Aorta (tissue), 5 donors: ENCODE results near the gene RPN2. TPM values are rescaled to one million over a fixed set of nuclear protein-coding genes. Genes with fewer than 3 reads are reported as not detected.

ENCODE experiments used
- ATAC-seq: fragments of 200-7000 bp; cut with Tn5 transposase; one replicate; pipeline ENCODE4 v1.9.1; 2022; ENCODE audit warnings: moderate library complexity; ENCODE audit not compliant: low FRiP score
- DNase-seq, 2 donors: peaks; one replicate each; pipeline ENCODE4 v3.0.0-alpha.2; 2020
- H3K27ac ChIP-seq, 2 donors: one replicate each; pipeline ENCODE4 v1.5.1; 2013; ENCODE audit warnings: low read length in 2 of 2, mild to moderate bottlenecking in 2 of 2, moderate library complexity in 2 of 2, control low read depth in 1 of 2, inconsistent platforms in 1 of 2, low read depth in 1 of 2
- H3K27me3 ChIP-seq, 2 donors: one replicate each; pipeline ENCODE4 v1.6.1; 2013; ENCODE audit warnings: control low read depth in 1 of 2, low read length in 1 of 2, mild to moderate bottlenecking in 1 of 2, moderate library complexity in 1 of 2; ENCODE audit not compliant: insufficient read depth in 2 of 2, control insufficient read depth in 1 of 2
- H3K36me3 ChIP-seq, 2 donors: one replicate each; pipeline ENCODE4 v1.6.1; 2013; ENCODE audit warnings: control low read depth in 1 of 2, low read length in 1 of 2, mild to moderate bottlenecking in 1 of 2; ENCODE audit not compliant: insufficient read depth in 2 of 2, control insufficient read depth in 1 of 2
- H3K4me1 ChIP-seq, 2 donors: one replicate each; pipeline ENCODE4 v1.6.1; 2013; ENCODE audit warnings: low read length in 2 of 2, control low read depth in 1 of 2, mild to moderate bottlenecking in 1 of 2, moderate library complexity in 1 of 2; ENCODE audit not compliant: insufficient read depth in 2 of 2, control insufficient read depth in 1 of 2
- H3K4me3 ChIP-seq, 2 donors: one replicate each; pipeline ENCODE4 v1.5.1; 2013; ENCODE audit warnings: low read length in 2 of 2, control low read depth in 1 of 2, mild to moderate bottlenecking in 1 of 2
- H3K9me3 ChIP-seq: one replicate; pipeline ENCODE4 v1.6.1; 2013; ENCODE audit warnings: mild to moderate bottlenecking, low read length; ENCODE audit not compliant: control insufficient read depth
- WGBS, 2 donors: extraction: QIAGEN DNeasy Blood & Tissue Kit; methylation state at CpG; one replicate each; pipeline ENCODE4 v1.1.7; 2013; 5-methylcytosine and 5-hydroxymethylcytosine counted together
- intact Hi-C, 2 donors: fragments of 100-400 bp; cut with DNase I; formaldehyde crosslinking; loops; one replicate each; pipeline versions ENCODE4 v1.14.2 to v1.15.0; 2022
- polyA plus RNA-seq, 2 donors: library from polyadenylated mRNA; stranded (reverse); fragments of 200-250 nt; gene quantifications; one replicate each; pipeline ENCODE4 v1.2.3, GENCODE V29; 2013
- total RNA-seq, 2 donors: library from RNA; stranded (reverse); fragmentation: NEBNext Ultra II Directional; extraction: Animal tissue kit (Norgen Biotek cat#: 25700); gene quantifications; one replicate each; pipeline ENCODE4 v1.2.1, GENCODE V29; 2021
- donor health status: healthy with polysubstance abuse.
- donor health status: Bipolar disorder and iron deficiency.
- donor health status: DM: no; HTN: no; CAD: no.
- donor health status: DM: no; HTN: no; CAD: no.
- donor health status: DM: yes; HTN: yes; CAD: no.

Gene RPN2
- total and polyA plus RNA-seq, 4 donors, result 47.2 to 137 (median 121) TPM

DNA sequence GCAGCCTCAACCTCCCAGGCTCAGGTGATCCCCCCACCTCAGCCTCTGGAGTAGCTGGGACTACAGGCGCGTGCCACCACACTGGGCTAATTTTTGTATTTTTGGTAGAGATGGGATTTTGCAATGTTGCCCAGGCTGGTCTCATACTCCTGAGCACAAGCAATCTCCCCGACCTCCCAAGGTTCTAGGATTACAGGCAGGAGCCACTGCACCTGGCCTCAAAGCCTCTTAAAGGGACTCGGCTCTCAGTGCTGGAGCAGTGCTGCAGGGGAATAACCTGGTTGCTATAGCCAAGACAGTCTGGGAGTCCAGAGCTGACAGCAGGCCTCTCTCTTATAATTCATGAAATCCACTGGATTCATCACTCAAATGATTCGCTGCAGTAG lies 65.4 kb downstream of the RPN2 start:
- peaks cover 2% of the 10 kb centered on the region in 2 donors for H3K36me3 ChIP-seq
- intact Hi-C loops, result no loop called here
- no peak overlapping the region for H3K27ac ChIP-seq
- ATAC-seq (no peak), DNase-seq (no peak)
- no peaks in the 10 kb centered on the region for H3K27me3 ChIP-seq
- no peak overlapping the region for H3K4me3 ChIP-seq
- no peaks in the 10 kb centered on the region for H3K9me3 ChIP-seq
- WGBS, 2 donors, result 85 to 86% methylated on average over 5 of the region's 5 CpGs
- H3K4me1 ChIP-seq, result no peaks in the 10 kb centered on the region

DNA sequence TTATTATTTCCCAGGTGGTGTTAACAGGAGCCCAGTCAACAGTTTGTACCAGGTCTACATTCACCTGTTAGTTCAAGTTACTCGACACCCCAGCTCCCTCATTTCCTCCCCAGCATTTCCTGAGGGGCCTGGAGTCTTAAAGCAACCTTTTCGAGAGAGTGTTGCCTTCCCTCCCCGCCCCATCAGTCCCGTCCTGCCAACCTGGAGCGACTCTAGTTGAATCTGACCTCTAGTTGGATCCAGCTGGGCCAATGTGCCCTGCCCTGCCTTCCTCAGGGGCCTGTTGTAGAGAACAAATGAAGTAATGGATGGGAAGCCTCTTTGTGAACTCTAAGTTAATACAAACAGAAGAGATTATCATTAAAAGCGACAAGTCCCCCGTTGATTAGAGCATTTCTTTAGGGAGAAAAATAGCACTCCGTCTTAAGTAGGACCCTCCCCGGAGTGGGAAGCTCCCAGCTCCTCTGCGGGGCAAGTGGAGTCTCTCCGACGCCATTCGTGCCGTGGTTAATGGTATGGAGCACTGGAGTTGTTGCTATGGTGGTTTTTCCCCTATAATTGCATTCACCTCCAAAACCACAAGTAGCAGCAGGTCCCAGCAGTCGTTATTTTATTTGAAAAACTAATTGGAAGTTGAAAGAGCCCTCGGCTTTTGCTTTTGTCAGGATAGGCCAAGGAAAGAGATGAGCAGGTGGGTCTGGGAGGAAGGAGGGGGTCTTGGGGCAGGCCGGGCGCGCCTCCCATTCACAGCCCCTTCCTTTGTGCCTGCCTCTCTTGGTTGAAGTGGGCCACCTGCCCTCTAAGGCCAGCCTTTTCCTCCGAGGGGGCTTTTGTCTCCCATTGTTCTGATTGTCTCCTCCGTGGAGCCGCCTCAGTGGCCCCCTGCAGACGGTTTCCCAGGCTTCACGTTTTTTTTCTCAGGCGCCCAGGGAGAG lies 66.4 kb downstream of the RPN2 start:
- no peak overlapping the region for H3K4me3 ChIP-seq
- no peak overlapping the region for H3K27ac ChIP-seq
- no peaks in the 10 kb centered on the region for H3K4me1 ChIP-seq
- H3K9me3 ChIP-seq, result no peaks in the 10 kb centered on the region
- DNase-seq (no peak), ATAC-seq (no peak)
- no peaks in the 10 kb centered on the region for H3K27me3 ChIP-seq
- H3K36me3 ChIP-seq, result peaks cover 0 to under 1% of the 10 kb centered on the region in 2 donors
- 85 to 89% methylated on average over 25 of the region's 25 CpGs for WGBS, 2 donors
- intact Hi-C loops, result no loop called here

DNA sequence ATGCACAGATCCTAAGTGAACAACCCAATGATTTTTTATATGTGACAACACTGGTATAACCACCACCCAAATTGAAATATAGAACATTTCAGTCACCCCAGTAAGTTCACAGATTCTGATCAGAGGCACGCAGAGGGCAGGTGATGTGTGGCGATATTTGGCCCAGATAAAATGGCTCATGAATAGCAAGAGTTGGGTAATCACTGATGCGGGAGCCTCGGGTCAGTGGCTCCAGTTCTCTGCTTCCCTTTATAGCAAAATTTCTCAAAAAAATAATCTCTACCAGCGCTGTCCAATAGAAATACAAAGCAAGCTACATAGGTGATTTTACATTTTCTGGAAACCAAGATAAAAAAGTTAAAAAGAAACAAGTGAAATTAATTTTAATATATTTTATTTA lies 67.6 kb downstream of the RPN2 start:
- no peak overlapping the region for H3K4me3 ChIP-seq
- WGBS, 2 donors, result 91 to 94% methylated on average over 5 of the region's 5 CpGs
- no peaks in the 10 kb centered on the region for H3K36me3 ChIP-seq
- intact Hi-C loops, result no loop called here
- H3K27ac ChIP-seq, result no peak overlapping the region
- no peaks in the 10 kb centered on the region for H3K27me3 ChIP-seq
- no peak for ATAC-seq
- H3K9me3 ChIP-seq, result no peaks in the 10 kb centered on the region
- no peaks in the 10 kb centered on the region for H3K4me1 ChIP-seq
- no peak for DNase-seq

DNA sequence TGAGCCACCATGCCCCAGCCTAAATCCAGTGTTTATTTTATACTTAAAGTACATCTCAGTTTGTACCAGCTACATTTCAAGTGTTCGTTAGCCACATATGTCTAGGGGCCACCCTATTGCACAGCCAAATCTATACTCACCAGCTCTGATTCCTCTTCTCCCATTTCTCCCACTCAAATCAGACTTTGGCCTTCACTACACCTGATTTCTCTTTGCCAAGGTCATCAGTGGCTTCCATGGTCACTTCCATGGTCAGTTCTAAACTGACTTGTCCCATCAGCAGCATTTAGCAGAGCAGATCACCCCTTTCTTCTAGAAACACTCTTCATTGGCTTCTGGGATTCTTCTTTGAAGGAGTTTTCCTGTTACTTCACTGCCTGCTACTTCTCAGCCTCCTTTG lies 68.4 kb downstream of the RPN2 start:
- Histone ChIP-seq H3K36me3 (no peaks in the 10 kb centered on the region), H3K4me1 (no peaks in the 10 kb centered on the region), H3K27me3 (no peaks in the 10 kb centered on the region), H3K4me3 (no peak overlapping the region), H3K9me3 (no peaks in the 10 kb centered on the region), H3K27ac (no peak overlapping the region)
- intact Hi-C loops, result no loop called here
- DNase-seq, result no peak
- no peak for ATAC-seq
- WGBS, 2 donors, result 87 to 89% methylated on average over 1 of the region's 1 CpG

DNA sequence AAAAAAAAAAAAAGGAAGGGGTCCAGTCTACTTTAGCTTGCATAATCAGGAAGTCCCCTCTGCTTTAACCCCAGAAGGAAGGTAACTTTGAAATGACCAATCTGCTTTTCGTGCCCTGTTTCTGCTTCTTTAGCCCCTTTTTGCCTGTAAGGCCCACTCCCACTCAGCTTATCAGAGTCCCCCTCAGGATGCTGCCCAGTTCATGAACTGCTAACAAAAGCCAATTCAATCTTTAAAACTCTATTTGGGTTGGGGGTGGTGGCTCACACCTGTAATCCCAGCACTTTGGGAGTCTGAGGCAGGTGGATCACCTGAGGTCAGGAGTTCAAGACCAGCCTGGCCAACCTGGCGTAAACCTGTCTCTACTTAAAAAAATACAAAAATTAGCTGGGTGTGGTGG lies 70.2 kb downstream of the RPN2 start:
- intact Hi-C loops, result no loop called here
- DNase-seq (no peak), ATAC-seq (no peak)
- Histone ChIP-seq H3K4me3 (no peak overlapping the region), H3K36me3 (no peaks in the 10 kb centered on the region), H3K9me3 (no peaks in the 10 kb centered on the region), H3K27me3 (no peaks in the 10 kb centered on the region), H3K4me1 (no peaks in the 10 kb centered on the region), H3K27ac (no peak overlapping the region)
- WGBS, 2 donors, result 97 to 100% methylated on average over 2 of the region's 2 CpGs

DNA sequence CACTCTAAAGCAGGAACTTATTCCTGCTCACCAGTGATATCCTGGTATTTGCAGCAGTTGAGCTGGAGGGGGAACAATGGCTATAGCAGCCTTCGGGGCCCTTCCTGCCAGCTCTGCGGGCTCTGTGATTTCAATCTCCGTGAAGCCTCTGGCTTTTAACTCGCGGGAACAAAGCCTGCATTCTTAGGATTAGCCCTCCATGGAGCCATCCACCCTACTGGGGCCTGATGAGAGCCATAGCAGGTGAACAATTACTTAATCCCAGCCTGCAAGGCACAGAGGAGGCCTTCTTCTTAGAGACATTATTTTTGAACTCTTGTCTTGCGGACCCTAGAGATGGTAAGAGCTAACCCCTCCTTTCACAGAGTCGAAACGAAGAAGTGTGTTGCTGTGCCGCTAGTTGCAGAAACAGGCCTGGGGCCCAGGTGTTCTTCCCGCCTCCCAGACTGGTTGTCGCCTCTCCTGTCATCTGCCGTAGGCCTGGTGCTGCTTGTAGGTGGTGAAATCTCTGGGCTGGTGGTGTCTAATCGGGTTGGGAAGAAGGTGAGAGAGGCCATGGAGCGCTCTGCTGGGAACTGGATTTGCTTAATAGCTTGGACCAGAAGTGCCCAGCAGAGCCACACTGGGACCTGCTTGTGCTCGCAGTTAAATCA lies 72.8 kb downstream of the RPN2 start:
- Histone ChIP-seq H3K27me3 (no peaks in the 10 kb centered on the region), H3K4me1 (no peaks in the 10 kb centered on the region), H3K4me3 (no peak overlapping the region), H3K36me3 (no peaks in the 10 kb centered on the region), H3K9me3 (no peaks in the 10 kb centered on the region), H3K27ac (no peak overlapping the region)
- intact Hi-C loops, result no loop called here
- ATAC-seq, result no peak
- DNase-seq, result no peak
- WGBS, 2 donors, result 75 to 79% methylated on average over 15 of the region's 15 CpGs

DNA sequence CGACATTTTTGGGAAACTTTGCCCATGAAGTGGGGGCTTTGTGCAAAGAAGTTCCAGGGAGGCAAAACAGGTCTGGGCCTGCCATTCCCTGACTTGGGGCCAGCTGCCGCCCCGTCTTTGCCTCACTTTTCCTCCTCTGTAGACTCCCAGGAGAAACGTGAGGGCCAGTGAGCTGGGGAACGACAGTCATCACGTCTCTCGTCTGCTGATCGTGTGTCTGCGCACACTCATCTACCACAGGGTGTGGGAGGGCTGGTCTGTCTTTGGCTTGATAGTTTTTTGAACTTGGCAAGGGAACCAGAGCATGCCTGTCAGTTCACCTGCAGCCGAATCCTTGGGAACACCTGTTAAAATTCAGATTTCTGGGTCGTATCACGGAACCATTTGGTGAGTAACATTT lies 74.0 kb downstream of the RPN2 start:
- H3K9me3 ChIP-seq, result no peaks in the 10 kb centered on the region
- 88 to 90% methylated on average over 12 of the region's 12 CpGs for WGBS, 2 donors
- ATAC-seq (no peak), DNase-seq (no peak)
- H3K36me3 ChIP-seq, result no peaks in the 10 kb centered on the region
- H3K27me3 ChIP-seq, result no peaks in the 10 kb centered on the region
- intact Hi-C loops, result no loop called here
- no peak overlapping the region for H3K4me3 ChIP-seq
- no peak overlapping the region for H3K27ac ChIP-seq
- H3K4me1 ChIP-seq, result no peaks in the 10 kb centered on the region

DNA sequence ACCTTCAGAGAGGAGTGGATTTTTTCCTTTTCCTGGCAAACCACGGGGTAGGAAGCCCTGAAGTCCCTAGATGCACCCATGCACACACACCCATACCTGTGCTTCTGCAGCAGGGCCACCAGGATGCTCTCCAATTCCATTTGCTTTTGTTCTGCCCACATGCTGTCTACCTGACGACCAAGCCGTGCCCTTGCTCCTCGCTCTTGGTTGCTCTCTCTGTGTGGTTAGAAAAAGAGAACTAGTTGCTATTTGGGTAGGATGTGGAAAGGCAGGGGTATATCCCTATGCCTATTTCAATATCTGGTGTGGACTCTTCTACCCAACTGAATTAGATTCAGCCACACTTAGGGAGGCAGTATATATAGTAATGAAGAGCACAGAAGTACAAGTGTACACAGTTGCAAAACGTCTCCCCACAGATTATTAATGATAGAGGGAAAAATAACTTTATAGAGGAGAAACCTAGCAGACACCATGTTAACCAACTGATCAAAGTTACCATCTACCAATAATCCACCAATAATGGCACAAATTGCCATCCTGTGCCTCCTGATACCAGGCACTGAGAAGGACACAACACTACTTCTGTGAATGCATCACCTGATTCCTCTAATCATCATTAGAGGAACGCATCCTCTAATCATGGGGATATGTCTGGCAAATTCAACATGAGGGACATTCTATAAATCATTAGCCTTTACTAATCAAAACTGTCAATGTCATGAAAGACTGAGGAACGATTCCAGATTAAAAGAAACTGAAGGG lies 75.2 kb downstream of the RPN2 start:
- Histone ChIP-seq H3K4me1 (no peaks in the 10 kb centered on the region), H3K4me3 (no peak overlapping the region), H3K36me3 (no peaks in the 10 kb centered on the region), H3K27me3 (no peaks in the 10 kb centered on the region), H3K27ac (no peak overlapping the region), H3K9me3 (no peaks in the 10 kb centered on the region)
- no peak for DNase-seq
- 83 to 84% methylated on average over 7 of the region's 7 CpGs for WGBS, 2 donors
- ATAC-seq, result no peak
- intact Hi-C loops, result no loop called here
